ENCODE results near the gene FAM120A.

The FAM120A gene

GRCh38 chr9:93580654-93581380, 129.3 kb downstream of the FAM120A start:
- TF ChIP-seq CTCF (IDR thresholded peaks at IDR 0.05) = no peak

GRCh38 chr9:93582115-93582514, 130.6 kb downstream of the FAM120A start:
- no peak for TF ChIP-seq CTCF (IDR thresholded peaks at IDR 0.05)

GRCh38 chr9:93582550-93582949, 131.1 kb downstream of the FAM120A start:
- TF ChIP-seq CTCF (IDR thresholded peaks at IDR 0.05) = no peak

GRCh38 chr9:93585259-93585658, 133.8 kb downstream of the FAM120A start:
- TF ChIP-seq CTCF (IDR thresholded peaks at IDR 0.05) = no peak

GRCh38 chr9:93585695-93586094, 134.2 kb downstream of the FAM120A start:
- no peak for TF ChIP-seq CTCF (IDR thresholded peaks at IDR 0.05)

GRCh38 chr9:93586290-93587057, 135.0 kb downstream of the FAM120A start:
- TF ChIP-seq CTCF (IDR thresholded peaks at IDR 0.05) = no peak

- TF ChIP-seq CTCF (IDR thresholded peaks at IDR 0.05) = no peak
These were observed 135.8 kb downstream of the FAM120A start for GRCh38 chr9:93587284-93587650.
